ENCODE measurements around the gene TRPM4.

The TRPM4 gene

DNA sequence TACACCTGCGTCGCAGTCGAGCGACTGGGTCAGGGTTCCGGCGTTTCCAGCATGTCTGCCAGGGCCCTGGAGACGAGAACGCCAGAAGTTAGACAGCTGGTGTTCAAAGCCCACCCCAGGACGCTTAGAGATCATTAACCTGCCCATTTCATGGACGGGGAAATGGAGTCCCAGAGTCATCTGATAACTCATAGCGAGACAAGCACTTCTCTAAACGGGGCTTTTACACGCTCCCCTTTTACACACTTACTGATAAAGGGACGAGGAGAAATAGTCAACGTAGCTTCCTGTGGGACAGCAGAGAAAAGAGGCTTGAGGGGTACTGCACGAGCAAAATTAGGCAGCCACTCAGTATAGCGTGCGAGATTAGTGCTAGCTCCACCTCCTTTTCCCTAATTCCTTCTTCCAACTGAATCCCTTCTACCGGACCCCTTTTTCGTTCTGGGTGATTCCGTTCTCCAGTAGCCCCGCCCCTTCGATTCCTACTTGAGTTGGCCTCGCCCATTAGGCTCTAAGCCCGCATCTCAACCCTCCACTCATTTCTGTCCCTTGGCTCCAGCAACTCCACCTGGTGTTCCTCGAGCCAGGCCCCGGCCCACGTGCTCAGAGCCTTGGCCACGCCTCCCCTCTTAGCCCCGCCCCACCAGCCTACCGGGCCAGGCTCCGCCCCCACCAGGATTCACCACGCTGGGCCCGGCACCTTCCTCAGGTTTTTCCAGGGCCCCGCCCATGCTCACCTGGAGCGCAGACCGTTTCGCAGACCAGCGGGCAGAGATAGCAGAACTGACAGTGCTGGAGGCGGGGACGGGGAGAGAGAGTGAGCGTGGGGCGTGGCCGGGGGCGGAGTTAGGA, 6.1 kb upstream of the TRPM4 start:
- TF ChIP-seq NFIC (IDR thresholded peaks at IDR 0.05) (no peak), CEBPB (IDR thresholded peaks at IDR 0.05) (no peak), MAX (IDR thresholded peaks at IDR 0.05) (peak; percentile 99), TCF12 (IDR thresholded peaks at IDR 0.05; ENCODE audit: low read depth) (0 out of 2 replicates have a peak, but pooled peaks have one; percentile 39), TEAD4 (IDR thresholded peaks at IDR 0.05) (no peak), YY1 (IDR thresholded peaks at IDR 0.05; ENCODE audit: low read depth) (no peak), RAD21 (IDR thresholded peaks at IDR 0.05; ENCODE audit: low read depth) (no peak; the same call in 1 of the 2 replicates), FOXM1 (IDR thresholded peaks at IDR 0.05; ENCODE audit: borderline replicate concordance, low read depth) (no peak), CREB1 (IDR thresholded peaks at IDR 0.05; ENCODE audit: low read depth) (no peak), EGR1 (IDR thresholded peaks at IDR 0.05) (0 out of 2 replicates have a peak, but pooled peaks have one; percentile 14), EP300 (IDR thresholded peaks at IDR 0.05; ENCODE audit: borderline replicate concordance) (no peak), ZBTB7A (IDR thresholded peaks at IDR 0.05; ENCODE audit: low read depth) (no peak), TAF1 (IDR thresholded peaks at IDR 0.05; ENCODE audit: low read depth) (0 out of 2 replicates have a peak, but pooled peaks have one; percentile 28)
- TF ChIP-seq, protein P1, sequence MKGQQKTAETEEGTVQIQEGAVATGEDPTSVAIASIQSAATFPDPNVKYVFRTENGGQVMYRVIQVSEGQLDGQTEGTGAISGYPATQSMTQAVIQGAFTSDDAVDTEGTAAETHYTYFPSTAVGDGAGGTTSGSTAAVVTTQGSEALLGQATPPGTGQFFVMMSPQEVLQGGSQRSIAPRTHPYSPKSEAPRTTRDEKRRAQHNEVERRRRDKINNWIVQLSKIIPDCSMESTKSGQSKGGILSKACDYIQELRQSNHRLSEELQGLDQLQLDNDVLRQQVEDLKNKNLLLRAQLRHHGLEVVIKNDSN (IDR thresholded peaks at IDR 0.05) = peak; percentile 89
- TF ChIP-seq, protein P2, sequence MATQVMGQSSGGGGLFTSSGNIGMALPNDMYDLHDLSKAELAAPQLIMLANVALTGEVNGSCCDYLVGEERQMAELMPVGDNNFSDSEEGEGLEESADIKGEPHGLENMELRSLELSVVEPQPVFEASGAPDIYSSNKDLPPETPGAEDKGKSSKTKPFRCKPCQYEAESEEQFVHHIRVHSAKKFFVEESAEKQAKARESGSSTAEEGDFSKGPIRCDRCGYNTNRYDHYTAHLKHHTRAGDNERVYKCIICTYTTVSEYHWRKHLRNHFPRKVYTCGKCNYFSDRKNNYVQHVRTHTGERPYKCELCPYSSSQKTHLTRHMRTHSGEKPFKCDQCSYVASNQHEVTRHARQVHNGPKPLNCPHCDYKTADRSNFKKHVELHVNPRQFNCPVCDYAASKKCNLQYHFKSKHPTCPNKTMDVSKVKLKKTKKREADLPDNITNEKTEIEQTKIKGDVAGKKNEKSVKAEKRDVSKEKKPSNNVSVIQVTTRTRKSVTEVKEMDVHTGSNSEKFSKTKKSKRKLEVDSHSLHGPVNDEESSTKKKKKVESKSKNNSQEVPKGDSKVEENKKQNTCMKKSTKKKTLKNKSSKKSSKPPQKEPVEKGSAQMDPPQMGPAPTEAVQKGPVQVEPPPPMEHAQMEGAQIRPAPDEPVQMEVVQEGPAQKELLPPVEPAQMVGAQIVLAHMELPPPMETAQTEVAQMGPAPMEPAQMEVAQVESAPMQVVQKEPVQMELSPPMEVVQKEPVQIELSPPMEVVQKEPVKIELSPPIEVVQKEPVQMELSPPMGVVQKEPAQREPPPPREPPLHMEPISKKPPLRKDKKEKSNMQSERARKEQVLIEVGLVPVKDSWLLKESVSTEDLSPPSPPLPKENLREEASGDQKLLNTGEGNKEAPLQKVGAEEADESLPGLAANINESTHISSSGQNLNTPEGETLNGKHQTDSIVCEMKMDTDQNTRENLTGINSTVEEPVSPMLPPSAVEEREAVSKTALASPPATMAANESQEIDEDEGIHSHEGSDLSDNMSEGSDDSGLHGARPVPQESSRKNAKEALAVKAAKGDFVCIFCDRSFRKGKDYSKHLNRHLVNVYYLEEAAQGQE (IDR thresholded peaks at IDR 0.05; ENCODE audit: low read depth) = no peak

DNA sequence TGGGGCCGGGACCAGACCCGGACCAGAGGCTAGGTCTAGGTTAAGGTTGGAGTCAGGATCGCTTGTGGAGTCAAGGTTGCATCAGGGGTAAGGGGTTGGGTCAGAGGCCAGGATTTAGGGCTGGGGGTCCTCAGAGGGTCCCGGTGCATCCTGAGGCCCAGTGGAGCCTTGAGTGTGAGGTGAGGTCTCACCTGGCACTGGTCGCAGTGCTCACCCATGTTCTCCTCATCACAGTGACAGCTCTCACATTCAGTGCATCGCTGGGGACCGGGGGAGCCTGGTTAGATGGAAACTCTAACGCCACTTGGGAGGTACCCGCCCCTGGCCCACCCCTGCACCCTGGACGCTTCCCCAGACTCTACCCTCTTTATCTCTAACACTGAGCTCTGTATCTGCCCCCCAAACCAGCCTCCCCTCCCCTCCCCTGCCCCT, 5.5 kb upstream of the TRPM4 start:
- TF ChIP-seq TEAD4 (IDR thresholded peaks at IDR 0.05) (no peak), NFIC (IDR thresholded peaks at IDR 0.05) (no peak), ZBTB7A (IDR thresholded peaks at IDR 0.05; ENCODE audit: low read depth) (peak; percentile 80; the same call in 1 of the 2 replicates)

DNA sequence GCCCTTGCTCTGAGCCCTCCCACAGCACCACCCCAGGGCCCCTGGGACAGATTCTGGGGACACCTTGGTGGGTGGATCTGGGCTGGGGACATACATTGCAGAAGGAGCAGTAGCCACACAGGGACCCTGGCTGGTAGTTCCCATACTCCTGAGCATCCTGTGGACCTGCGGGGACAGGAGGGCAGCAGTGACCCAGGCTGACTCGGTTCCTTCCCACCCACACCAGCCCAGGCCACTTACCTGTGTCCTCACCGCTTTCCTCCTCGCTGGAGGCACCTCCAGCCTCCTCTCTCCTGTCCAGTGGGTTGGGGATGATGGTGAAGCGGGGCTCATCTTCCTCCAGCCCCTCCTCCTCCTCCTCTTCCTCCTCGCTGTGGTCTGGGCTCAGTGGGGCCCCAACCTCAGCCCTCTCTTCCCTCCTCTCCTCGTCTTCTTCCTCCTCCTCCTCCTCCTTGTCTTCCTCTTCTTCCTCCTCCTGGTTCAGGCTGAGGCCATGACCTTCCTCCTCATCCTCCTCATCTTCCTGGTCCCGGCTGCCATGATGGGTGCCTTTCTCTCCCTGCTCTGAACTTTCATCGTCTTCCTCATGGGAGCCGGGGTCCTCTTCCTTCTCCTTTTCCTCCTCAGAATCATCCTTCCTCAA, 4.3 kb upstream of the TRPM4 start:
- TF ChIP-seq, protein P1 (IDR thresholded peaks at IDR 0.05) = no peak
- TF ChIP-seq EGR1 (IDR thresholded peaks at IDR 0.05) (no peak), TAF1 (IDR thresholded peaks at IDR 0.05; ENCODE audit: low read depth) (no peak), TEAD4 (IDR thresholded peaks at IDR 0.05) (no peak), NFIC (IDR thresholded peaks at IDR 0.05) (no peak), CEBPB (IDR thresholded peaks at IDR 0.05) (no peak), RAD21 (IDR thresholded peaks at IDR 0.05; ENCODE audit: low read depth) (no peak), FOXM1 (IDR thresholded peaks at IDR 0.05; ENCODE audit: borderline replicate concordance, low read depth) (no peak), YY1 (IDR thresholded peaks at IDR 0.05; ENCODE audit: low read depth) (no peak), EP300 (IDR thresholded peaks at IDR 0.05; ENCODE audit: borderline replicate concordance) (no peak), ZBTB7A (IDR thresholded peaks at IDR 0.05; ENCODE audit: low read depth) (no peak), CREB1 (IDR thresholded peaks at IDR 0.05; ENCODE audit: low read depth) (no peak), TCF12 (IDR thresholded peaks at IDR 0.05; ENCODE audit: low read depth) (no peak), MAX (IDR thresholded peaks at IDR 0.05) (no peak)
- TF ChIP-seq, protein P2 (IDR thresholded peaks at IDR 0.05; ENCODE audit: low read depth) = no peak

DNA sequence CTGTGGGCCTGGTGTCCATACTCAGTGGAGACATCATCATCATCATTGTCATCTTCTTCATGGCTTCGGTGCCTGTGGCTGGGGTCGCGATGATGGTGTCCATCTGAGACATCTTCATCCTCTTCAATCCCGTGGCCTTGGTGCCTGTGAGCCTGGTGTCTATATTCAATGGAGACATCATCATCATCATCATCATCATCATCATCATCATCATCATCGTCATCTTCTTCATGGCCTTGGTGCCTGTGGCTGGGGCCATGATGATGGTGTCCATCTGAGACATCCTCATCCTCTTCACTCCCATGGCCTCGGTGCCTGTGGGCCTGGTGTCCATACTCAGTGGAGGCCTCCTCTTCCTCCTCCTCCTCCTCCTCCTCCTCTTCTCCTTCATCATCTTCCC, 3.3 kb upstream of the TRPM4 start:
- TF ChIP-seq TEAD4 (IDR thresholded peaks at IDR 0.05) = no peak
- TF ChIP-seq TAF1 (IDR thresholded peaks at IDR 0.05; ENCODE audit: low read depth) = no peak
- TF ChIP-seq YY1 (IDR thresholded peaks at IDR 0.05; ENCODE audit: low read depth) = no peak
- TF ChIP-seq CEBPB (IDR thresholded peaks at IDR 0.05) = no peak
- TF ChIP-seq NFIC (IDR thresholded peaks at IDR 0.05) = no peak
- TF ChIP-seq CREB1 (IDR thresholded peaks at IDR 0.05; ENCODE audit: low read depth) = no peak
- TF ChIP-seq, protein P1 (IDR thresholded peaks at IDR 0.05) = no peak
- TF ChIP-seq EP300 (IDR thresholded peaks at IDR 0.05; ENCODE audit: borderline replicate concordance) = no peak
- TF ChIP-seq, protein P2 (IDR thresholded peaks at IDR 0.05; ENCODE audit: low read depth) = no peak
- TF ChIP-seq MAX (IDR thresholded peaks at IDR 0.05) = no peak
- no peak for TF ChIP-seq FOXM1 (IDR thresholded peaks at IDR 0.05; ENCODE audit: borderline replicate concordance, low read depth)
- TF ChIP-seq EGR1 (IDR thresholded peaks at IDR 0.05) = no peak
